K562 (cell line): ENCODE results near the gene GPALPP1. TPM values are rescaled to one million over a fixed set of nuclear protein-coding genes. Genes with fewer than 3 reads are reported as not detected.

ENCODE experiments used
- ARID2 ChIP-seq: fragments of 450-650 bp; IDR thresholded peaks from 2 replicates; pipeline ENCODE4 v1.6.1; 2017; ENCODE audit warnings: antibody characterized with exemption, mild to moderate bottlenecking
- ETS2 ChIP-seq: IDR thresholded peaks from 2 replicates; pipeline ENCODE4 v1.6.1; 2016; ENCODE audit warnings: borderline replicate concordance, missing genetic modification characterization, mild to moderate bottlenecking, moderate library complexity, missing compliant biosample characterization; ENCODE audit not compliant: poor library complexity, severe bottlenecking
- ETV6 ChIP-seq, 3 experiments: fragments of 150-350 bp in 1 of 3; sonication (generic) in 1 of 3; formaldehyde crosslinking in 1 of 3; IDR thresholded peaks; 2 replicates each; pipeline versions ENCODE4 v1.6.1 to v1.8.0; 2014 to 2022; ENCODE audit warnings: borderline replicate concordance in 2 of 3, low read depth in 2 of 3, antibody characterized with exemption in 1 of 3, low read length in 1 of 3, mild to moderate bottlenecking in 1 of 3, missing genetic modification reagents in 1 of 3
- MGA ChIP-seq: fragments of 450-650 bp; IDR thresholded peaks from 2 replicates; pipeline ENCODE4 v1.6.1; 2016; ENCODE audit warnings: mild to moderate bottlenecking, moderate library complexity
- PCBP1 ChIP-seq: fragments of 200-400 bp; formaldehyde crosslinking; IDR thresholded peaks from 2 replicates; pipeline ENCODE4 v1.6.1; 2018; ENCODE audit warnings: mild to moderate bottlenecking, low read depth, low read length; ENCODE audit not compliant: poor library complexity, severe bottlenecking
- POU5F1 ChIP-seq: fragments of 150-350 bp; IDR thresholded peaks from 2 replicates; pipeline ENCODE4 v1.6.1; 2014; ENCODE audit warnings: borderline replicate concordance, low read length, low read depth, mild to moderate bottlenecking; ENCODE audit not compliant: partially characterized antibody
- SIX5 ChIP-seq, 2 experiments: IDR thresholded peaks; 2 replicates each; pipeline ENCODE4 v1.6.1; 2011; ENCODE audit warnings: low read length in 2 of 2, borderline replicate concordance in 1 of 2, low read depth in 1 of 2, mild to moderate bottlenecking in 1 of 2, moderate library complexity in 1 of 2; ENCODE audit not compliant: insufficient read depth in 1 of 2
- ZNF512 ChIP-seq: IDR thresholded peaks from 2 replicates; pipeline ENCODE4 v1.6.1; 2016; ENCODE audit warnings: missing genetic modification characterization, missing compliant biosample characterization
- polyA plus RNA-seq, 8 experiments: library from polyadenylated mRNA; depleted of rRNA in 4 of 8; stranded (reverse) in 5 of 8; unstranded in 3 of 8; fragments of >200 nt; fragmentation: Nextera tagmentation in 2 of 8; fragmentation: Illumina TruSeq in 1 of 8; extraction: Ambion mirVana in 2 of 8; extraction: Trizol in 1 of 8; gene quantifications; 2 replicates each; pipeline versions ENCODE4 v1.2.1 to v1.2.3, GENCODE V29; 2011 to 2014; ENCODE audit warnings: inconsistent platforms in 1 of 8, missing spikeins in 1 of 8
- total RNA-seq, 7 experiments: library from RNA; depleted of rRNA in 6 of 7; stranded (reverse); fragments of >200 nt in 6 of 7; fragmentation: Illumina TruSeq in 2 of 7; extraction: Trizol in 2 of 7; gene quantifications; 2 replicates each; pipeline versions ENCODE4 v1.2.1 to v1.2.3, GENCODE V29; 2011 to 2021; ENCODE audit warnings: low replicate concordance in 1 of 7

The GPALPP1 gene
- total and polyA plus RNA-seq, 9 of the 15 experiments (the other 6 are each of a cell fraction or from before 2014, with no cell fraction given) = 8.1 to 22.3 (median 18.5) TPM

GRCh38 chr13:44989071-44989889 is at the start of gene GPALPP1, which contains the start of gene NUFIP1 (continued):
- peak; percentile 59 for TF ChIP-seq MGA
- no peak for TF ChIP-seq PCBP1
- no peak for TF ChIP-seq ZNF512
- TF ChIP-seq ETV6 (IDR thresholded peaks at IDR 0.05; ENCODE audit: borderline replicate concordance in 1 of 2, low read depth in 2 of 2, low read length in 1 of 2) = no peak
- no peak for TF ChIP-seq ETV6 (CRISPR knock-in tag; IDR thresholded peaks at IDR 0.05; ENCODE audit: borderline replicate concordance)
- TF ChIP-seq ARID2 = no peak
- TF ChIP-seq ETS2 = no peak
- no peak for TF ChIP-seq POU5F1
- no peak for TF ChIP-seq SIX5 (IDR thresholded peaks at IDR 0.05; ENCODE audit: borderline replicate concordance in 1 of 2, insufficient read depth in 1 of 2, low read depth in 1 of 2, low read length in 2 of 2)
